ENCODE measurements around the gene ATPAF1. TPM values are rescaled to one million over a fixed set of nuclear protein-coding genes. Genes with fewer than 3 reads are reported as not detected.
A peak's percentile ranks its signal among the peaks of the same experiment; 100 is the strongest.

The ATPAF1 gene
- total and polyA plus RNA-seq, 9 of the 15 experiments (the other 6 are each of a cell fraction or from before 2014, with no cell fraction given) = 6.3 to 56.2 (median 27.4) TPM

DNA sequence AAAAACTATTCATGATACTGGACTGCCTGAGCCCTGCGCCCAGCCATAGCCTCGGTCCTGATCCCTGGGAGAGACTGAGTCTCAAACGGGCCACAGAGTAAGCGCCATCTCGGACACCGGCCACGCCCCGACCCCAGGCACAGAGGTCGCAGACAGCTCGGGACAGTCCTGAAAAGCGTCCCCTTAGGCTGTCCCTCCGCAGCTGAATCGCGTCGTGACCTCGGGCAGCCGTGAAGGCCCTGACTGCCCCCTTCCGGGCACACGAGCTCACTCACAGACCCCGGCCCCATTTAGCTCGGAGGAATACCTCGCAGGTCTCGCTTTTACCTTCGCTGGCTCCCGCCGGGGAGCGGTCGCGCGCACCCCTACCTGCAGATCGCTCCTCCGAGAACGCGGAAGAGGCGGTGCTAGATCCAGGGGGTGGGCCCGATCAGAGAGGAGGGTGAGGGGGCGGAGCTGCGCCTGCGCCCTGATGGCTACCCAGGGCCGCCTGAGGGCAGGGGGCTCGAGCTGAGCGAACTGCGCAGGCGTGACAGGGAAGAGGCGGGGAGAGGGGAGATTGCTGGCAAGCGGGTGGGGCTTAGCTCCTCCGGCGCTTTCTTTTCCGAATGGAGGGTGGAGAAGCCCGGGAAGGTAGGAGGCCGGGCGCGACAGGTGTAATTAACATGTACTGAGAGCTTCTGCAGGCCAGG lies 64.2 kb downstream of the ATPAF1 start, which contains the start of gene MKNK1 (continued):
- TF ChIP-seq, protein P1, sequence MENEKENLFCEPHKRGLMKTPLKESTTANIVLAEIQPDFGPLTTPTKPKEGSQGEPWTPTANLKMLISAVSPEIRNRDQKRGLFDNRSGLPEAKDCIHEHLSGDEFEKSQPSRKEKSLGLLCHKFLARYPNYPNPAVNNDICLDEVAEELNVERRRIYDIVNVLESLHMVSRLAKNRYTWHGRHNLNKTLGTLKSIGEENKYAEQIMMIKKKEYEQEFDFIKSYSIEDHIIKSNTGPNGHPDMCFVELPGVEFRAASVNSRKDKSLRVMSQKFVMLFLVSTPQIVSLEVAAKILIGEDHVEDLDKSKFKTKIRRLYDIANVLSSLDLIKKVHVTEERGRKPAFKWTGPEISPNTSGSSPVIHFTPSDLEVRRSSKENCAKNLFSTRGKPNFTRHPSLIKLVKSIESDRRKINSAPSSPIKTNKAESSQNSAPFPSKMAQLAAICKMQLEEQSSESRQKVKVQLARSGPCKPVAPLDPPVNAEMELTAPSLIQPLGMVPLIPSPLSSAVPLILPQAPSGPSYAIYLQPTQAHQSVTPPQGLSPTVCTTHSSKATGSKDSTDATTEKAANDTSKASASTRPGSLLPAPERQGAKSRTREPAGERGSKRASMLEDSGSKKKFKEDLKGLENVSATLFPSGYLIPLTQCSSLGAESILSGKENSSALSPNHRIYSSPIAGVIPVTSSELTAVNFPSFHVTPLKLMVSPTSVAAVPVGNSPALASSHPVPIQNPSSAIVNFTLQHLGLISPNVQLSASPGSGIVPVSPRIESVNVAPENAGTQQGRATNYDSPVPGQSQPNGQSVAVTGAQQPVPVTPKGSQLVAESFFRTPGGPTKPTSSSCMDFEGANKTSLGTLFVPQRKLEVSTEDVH (IDR thresholded peaks at IDR 0.05; ENCODE audit: low read depth, partially characterized antibody) = peak; percentile 38
- TF ChIP-seq HOXB6 (CRISPR knock-in tag; IDR thresholded peaks at IDR 0.05; ENCODE audit: borderline replicate concordance) = no peak
- TF ChIP-seq ZNF668 (CRISPR knock-in tag; IDR thresholded peaks at IDR 0.05) = no peak
- no peak for TF ChIP-seq ZBTB8A (IDR thresholded peaks at IDR 0.05; ENCODE audit: partially characterized antibody)
- TF ChIP-seq ARNT (IDR thresholded peaks at IDR 0.05) = no peak
- TF ChIP-seq TOE1 (IDR thresholded peaks at IDR 0.05; ENCODE audit: borderline replicate concordance) = no peak
- TF ChIP-seq TOE1 (CRISPR knock-in tag; IDR thresholded peaks at IDR 0.05; ENCODE audit: borderline replicate concordance, low read depth) = no peak
- no peak for TF ChIP-seq GTF2E2 (tag; IDR thresholded peaks at IDR 0.05)
- no peak for TF ChIP-seq ZNF140 (CRISPR knock-in tag; IDR thresholded peaks at IDR 0.05)
- TF ChIP-seq, protein P2, sequence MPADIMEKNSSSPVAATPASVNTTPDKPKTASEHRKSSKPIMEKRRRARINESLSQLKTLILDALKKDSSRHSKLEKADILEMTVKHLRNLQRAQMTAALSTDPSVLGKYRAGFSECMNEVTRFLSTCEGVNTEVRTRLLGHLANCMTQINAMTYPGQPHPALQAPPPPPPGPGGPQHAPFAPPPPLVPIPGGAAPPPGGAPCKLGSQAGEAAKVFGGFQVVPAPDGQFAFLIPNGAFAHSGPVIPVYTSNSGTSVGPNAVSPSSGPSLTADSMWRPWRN (IDR thresholded peaks at IDR 0.05; ENCODE audit: low read depth) = no peak
- no peak for TF ChIP-seq HEY1 (CRISPR knock-in tag; IDR thresholded peaks at IDR 0.05; ENCODE audit: borderline replicate concordance)
- TF ChIP-seq NCOA6 (IDR thresholded peaks at IDR 0.05) = no peak
- no peak for TF ChIP-seq MCM7 (IDR thresholded peaks at IDR 0.05)
- TF ChIP-seq TEAD2 (tag; IDR thresholded peaks at IDR 0.05) = no peak
- no peak for TF ChIP-seq MEF2A (IDR thresholded peaks at IDR 0.05; ENCODE audit: control insufficient read depth, low read depth, low read length)
- no peak for TF ChIP-seq IRF2 (CRISPR knock-in tag; IDR thresholded peaks at IDR 0.05)
- TF ChIP-seq ZNF384 (IDR thresholded peaks at IDR 0.05; ENCODE audit: low read depth, low read length) = no peak
- TF ChIP-seq RBM15 (IDR thresholded peaks at IDR 0.05; ENCODE audit: insufficient read depth, low read length) = no peak
- TF ChIP-seq RBFOX2 (IDR thresholded peaks at IDR 0.05; ENCODE audit: low read depth, low read length) = peak; percentile 93
- no peak for TF ChIP-seq PTTG1 (tag; IDR thresholded peaks at IDR 0.05; ENCODE audit: low read depth)
- TF ChIP-seq SMARCA4 (IDR thresholded peaks at IDR 0.05) = 0 out of 2 replicates have a peak, but pooled peaks have one; percentile 47
- TF ChIP-seq ZFP36 (IDR thresholded peaks at IDR 0.05; ENCODE audit: low read depth, low read length, partially characterized antibody) = no peak
- TF ChIP-seq, protein P3, sequence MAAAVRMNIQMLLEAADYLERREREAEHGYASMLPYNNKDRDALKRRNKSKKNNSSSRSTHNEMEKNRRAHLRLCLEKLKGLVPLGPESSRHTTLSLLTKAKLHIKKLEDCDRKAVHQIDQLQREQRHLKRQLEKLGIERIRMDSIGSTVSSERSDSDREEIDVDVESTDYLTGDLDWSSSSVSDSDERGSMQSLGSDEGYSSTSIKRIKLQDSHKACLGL (CRISPR knock-in tag; IDR thresholded peaks at IDR 0.05; ENCODE audit: borderline replicate concordance, poor library complexity, severe bottlenecking) = no peak
- no peak for TF ChIP-seq ZNF274 (IDR thresholded peaks at IDR 0.05; ENCODE audit: borderline replicate concordance, low read depth, low read length)
- TF ChIP-seq PYGO2 (tag; IDR thresholded peaks at IDR 0.05) = no peak

Measured in K562 (cell line).